GM19099 (cell line): ENCODE measurements around the gene EFS.

Source experiments
- POLR2A ChIP-seq: IDR thresholded peaks from 3 replicates; pipeline ENCODE4 v1.6.1; 2011; ENCODE audit warnings: low read depth; ENCODE audit not compliant: insufficient read length; ENCODE audit errors: extremely low read depth

EFS gene

GRCh38 chr14:23365036-23365731 is at the start of gene EFS:
Gene EFS, minus strand, starts transcription at chr14:23365172. Its CDS starts 147 bp downstream, at chr14:23365025.
- no peak for TF ChIP-seq POLR2A

- TF ChIP-seq POLR2A = no peak
These were observed 49.3 kb upstream of the EFS start for GRCh38 chr14:23414254-23414653.

- no peak for TF ChIP-seq POLR2A
These were observed 48.7 kb upstream of the EFS start for GRCh38 chr14:23413681-23414080.

GRCh38 chr14:23411563-23412525 is 46.9 kb upstream of the EFS start:
- TF ChIP-seq POLR2A = no peak

GRCh38 chr14:23409966-23410635 is 45.1 kb upstream of the EFS start:
- TF ChIP-seq POLR2A = no peak

- no peak for TF ChIP-seq POLR2A
These were observed 44.5 kb upstream of the EFS start for GRCh38 chr14:23409475-23409874.

- TF ChIP-seq POLR2A = no peak
These were observed 43.3 kb upstream of the EFS start for GRCh38 chr14:23408307-23408630.

GRCh38 chr14:23407516-23408306 is 42.7 kb upstream of the EFS start, which contains the start of gene MYH6:
Gene MYH6, minus strand, starts transcription at chr14:23408273. Its CDS starts 1,050 bp downstream, at chr14:23407223.
- no peak for TF ChIP-seq POLR2A

GRCh38 chr14:23406725-23407355 is 41.9 kb upstream of the EFS start:
- TF ChIP-seq POLR2A = no peak

GRCh38 chr14:23406244-23406643 is 41.3 kb upstream of the EFS start:
- TF ChIP-seq POLR2A = no peak

GRCh38 chr14:23405516-23406025 is 40.6 kb upstream of the EFS start:
- TF ChIP-seq POLR2A = no peak

GRCh38 chr14:23405096-23405495 is 40.1 kb upstream of the EFS start:
- TF ChIP-seq POLR2A = no peak

- TF ChIP-seq POLR2A = no peak
These were observed 39.4 kb upstream of the EFS start for GRCh38 chr14:23404331-23404900.

- no peak for TF ChIP-seq POLR2A
These were observed 38.9 kb upstream of the EFS start for GRCh38 chr14:23403908-23404307.
